ENCODE results near the gene ZSCAN23.

The ZSCAN23 gene

GRCh38 chr6:28443112-28443773 is at the start of gene ZSCAN23:
TSS of gene ZSCAN23 (minus strand) at chr6:28443491. CDS start at chr6:28436266, 7,225 bp downstream.
- no peak within 1 kb of the TSS for H3K4me3 ChIP-seq (IDR thresholded peaks at IDR 0.05; ENCODE audit: insufficient read depth, low read depth, low read length)
- H3K4me1 ChIP-seq (ENCODE audit: low read depth, poor library complexity, severe bottlenecking), result no peaks in the 10 kb centered on the region
- H2AFZ ChIP-seq (ENCODE audit: low read depth), result no peak within 1 kb of the TSS
- no peaks in the 10 kb centered on the region for H3K79me2 ChIP-seq (ENCODE audit: insufficient read depth, low read depth)
- no peak for TF ChIP-seq CTCF (conservative IDR thresholded peaks at IDR 0.05; ENCODE audit: low read depth, low read length)
- H3K27me3 ChIP-seq (ENCODE audit: insufficient read depth, low read depth), result no peaks in the 10 kb centered on the region
- no peaks in the 10 kb centered on the region for H3K36me3 ChIP-seq (ENCODE audit: insufficient read depth)
- no peak within 1 kb of the TSS for H3K4me2 ChIP-seq
- H4K20me1 ChIP-seq (ENCODE audit: insufficient read depth), result no peaks in the 10 kb centered on the region
- no peak within 1 kb of the TSS for H3K9ac ChIP-seq
- no peak within 1 kb of the TSS for H3K27ac ChIP-seq

GRCh38 chr6:28491984-28492317 is 48.7 kb upstream of the ZSCAN23 start:
- Histone ChIP-seq H3K4me2 (no peak overlapping the region), H2AFZ (ENCODE audit: low read depth) (no peak overlapping the region), H3K79me2 (ENCODE audit: insufficient read depth, low read depth) (no peaks in the 10 kb centered on the region), H3K4me1 (ENCODE audit: low read depth, poor library complexity, severe bottlenecking) (peaks cover 4% of the 10 kb centered on the region), H3K27me3 (ENCODE audit: insufficient read depth, low read depth) (no peaks in the 10 kb centered on the region), H3K27ac (no peak overlapping the region), H4K20me1 (ENCODE audit: insufficient read depth) (no peaks in the 10 kb centered on the region), H3K4me3 (IDR thresholded peaks at IDR 0.05; ENCODE audit: insufficient read depth, low read depth, low read length) (no peak overlapping the region), H3K9ac (no peak overlapping the region), H3K36me3 (ENCODE audit: insufficient read depth) (no peaks in the 10 kb centered on the region)
- TF ChIP-seq CTCF (conservative IDR thresholded peaks at IDR 0.05; ENCODE audit: low read depth, low read length), result no peak

GRCh38 chr6:28490205-28490890 is 47.1 kb upstream of the ZSCAN23 start:
- peak overlapping the region; percentile 64; the same call in 1 of the 2 replicates for H3K4me2 ChIP-seq
- H3K36me3 ChIP-seq (ENCODE audit: insufficient read depth), result no peaks in the 10 kb centered on the region
- peak overlapping the region; percentile 76 for H3K27ac ChIP-seq
- TF ChIP-seq CTCF (conservative IDR thresholded peaks at IDR 0.05; ENCODE audit: low read depth, low read length), result no peak
- peak overlapping the region; percentile 78; the same call in 1 of the 2 replicates for H3K9ac ChIP-seq
- no peaks in the 10 kb centered on the region for H4K20me1 ChIP-seq (ENCODE audit: insufficient read depth)
- peaks cover 4% of the 10 kb centered on the region for H3K4me1 ChIP-seq (ENCODE audit: low read depth, poor library complexity, severe bottlenecking)
- H3K27me3 ChIP-seq (ENCODE audit: insufficient read depth, low read depth), result no peaks in the 10 kb centered on the region
- H3K4me3 ChIP-seq (IDR thresholded peaks at IDR 0.05; ENCODE audit: insufficient read depth, low read depth, low read length), result no peak overlapping the region
- peak overlapping the region; percentile 39 for H2AFZ ChIP-seq (ENCODE audit: low read depth)
- H3K79me2 ChIP-seq (ENCODE audit: insufficient read depth, low read depth), result no peaks in the 10 kb centered on the region

- peaks cover 4% of the 10 kb centered on the region for H3K4me1 ChIP-seq (ENCODE audit: low read depth, poor library complexity, severe bottlenecking)
- H3K4me3 ChIP-seq (IDR thresholded peaks at IDR 0.05; ENCODE audit: insufficient read depth, low read depth, low read length), result no peak overlapping the region
- peak overlapping the region; percentile 66 for H2AFZ ChIP-seq (ENCODE audit: low read depth)
- H3K79me2 ChIP-seq (ENCODE audit: insufficient read depth, low read depth), result no peaks in the 10 kb centered on the region
- H4K20me1 ChIP-seq (ENCODE audit: insufficient read depth), result no peaks in the 10 kb centered on the region
- H3K4me2 ChIP-seq, result peak overlapping the region; percentile 72
- no peaks in the 10 kb centered on the region for H3K27me3 ChIP-seq (ENCODE audit: insufficient read depth, low read depth)
- no peaks in the 10 kb centered on the region for H3K36me3 ChIP-seq (ENCODE audit: insufficient read depth)
- TF ChIP-seq CTCF (conservative IDR thresholded peaks at IDR 0.05; ENCODE audit: low read depth, low read length), result no peak
- H3K27ac ChIP-seq, result peak overlapping the region; percentile 76
- H3K9ac ChIP-seq, result peak overlapping the region; percentile 78
Measured at GRCh38 chr6:28489366-28490204, 46.3 kb upstream of the ZSCAN23 start.
